Measurements from ENCODE around the gene AGO3. TPM values are rescaled to one million over a fixed set of nuclear protein-coding genes. Genes with fewer than 3 reads are reported as not detected.

The AGO3 gene
- total RNA-seq, 1 experiment from 2014 or later, result 26.9 TPM

GRCh38 chr1:36095760-36096405 lies 165.0 kb downstream of the AGO3 start (continued):
- TF ChIP-seq, protein P1, sequence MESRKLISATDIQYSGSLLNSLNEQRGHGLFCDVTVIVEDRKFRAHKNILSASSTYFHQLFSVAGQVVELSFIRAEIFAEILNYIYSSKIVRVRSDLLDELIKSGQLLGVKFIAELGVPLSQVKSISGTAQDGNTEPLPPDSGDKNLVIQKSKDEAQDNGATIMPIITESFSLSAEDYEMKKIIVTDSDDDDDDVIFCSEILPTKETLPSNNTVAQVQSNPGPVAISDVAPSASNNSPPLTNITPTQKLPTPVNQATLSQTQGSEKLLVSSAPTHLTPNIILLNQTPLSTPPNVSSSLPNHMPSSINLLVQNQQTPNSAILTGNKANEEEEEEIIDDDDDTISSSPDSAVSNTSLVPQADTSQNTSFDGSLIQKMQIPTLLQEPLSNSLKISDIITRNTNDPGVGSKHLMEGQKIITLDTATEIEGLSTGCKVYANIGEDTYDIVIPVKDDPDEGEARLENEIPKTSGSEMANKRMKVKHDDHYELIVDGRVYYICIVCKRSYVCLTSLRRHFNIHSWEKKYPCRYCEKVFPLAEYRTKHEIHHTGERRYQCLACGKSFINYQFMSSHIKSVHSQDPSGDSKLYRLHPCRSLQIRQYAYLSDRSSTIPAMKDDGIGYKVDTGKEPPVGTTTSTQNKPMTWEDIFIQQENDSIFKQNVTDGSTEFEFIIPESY (IDR thresholded peaks at IDR 0.05; ENCODE audit: extremely low read depth, insufficient replicate concordance, low read length), result no peak
- no peak for TF ChIP-seq SRF (IDR thresholded peaks at IDR 0.05; ENCODE audit: low read depth)

- Histone ChIP-seq H3K4me2 (ENCODE audit: low read length) (no peak overlapping the region), H3K9ac (ENCODE audit: low read length) (no peak overlapping the region), H3K27ac (ENCODE audit: low read depth, low read length) (no peak overlapping the region; the same call in 1 of the 2 replicates), H3K9me2 (ENCODE audit: insufficient read depth) (no peaks in the 10 kb centered on the region), H3K4me1 (ENCODE audit: control insufficient read depth in 1 of 2, insufficient read depth in 2 of 2, low read length in 2 of 2) (peaks cover 0 to 22% of the 10 kb centered on the region in 2 experiments; a peak in 2 of 4 replicates), H3K4me3 (replicated peaks in 1 of 2; ENCODE audit: low read depth in 1 of 2, low read length in 2 of 2) (no peak overlapping the region), H3K36me3 (ENCODE audit: control insufficient read depth in 1 of 2, insufficient read depth in 2 of 2, low read length in 2 of 2) (peaks cover 23 to 26% of the 10 kb centered on the region in 2 experiments; a peak in 3 of 4 replicates), H4K20me1 (ENCODE audit: insufficient read depth) (no peaks in the 10 kb centered on the region), H3K27me3 (ENCODE audit: insufficient read depth, low read length) (no peaks in the 10 kb centered on the region), H3K79me2 (ENCODE audit: insufficient read depth, low read length) (peaks cover 3% of the 10 kb centered on the region; the same call in 1 of the 2 replicates), H3K9me3 (ENCODE audit: control insufficient read depth in 1 of 2, insufficient read depth in 1 of 2, low read depth in 1 of 2, low read length in 2 of 2) (no peaks in the 10 kb centered on the region), H2AFZ (ENCODE audit: low read depth, low read length, poor library complexity, severe bottlenecking) (no peak overlapping the region)
- ChIA-PET CTCF (interaction anchor here (0.8 to 3.9 kb wide), 3 partner anchors 32 to 52 kb away, joined by 3 to 31 read pairs (median 3); partner anchors contain the start of gene TRAPPC3), POLR2A (no interaction called here), RAD21 (ENCODE audit: low non-redundant PET in 1 of 2, low total read pairs in 2 of 2, uncharacterized antibody in 2 of 2, unreplicated experiment in 2 of 2) (interaction anchor here in 1 of 2 experiments (1.1 kb wide), 1 partner anchor 53 kb away, joined by 5 read pairs; the partner anchor contains the start of gene TRAPPC3)
- DNase-seq (ENCODE audit: low read depth, low spot score), result no peak
- intact Hi-C loops (cut with micrococcal nuclease), result loop anchor here (5.0 kb wide), 1 partner anchor 271 kb away; no protein-coding TSS in a partner anchor
- TF ChIP-seq YY1 (IDR thresholded peaks at IDR 0.05; ENCODE audit: extremely low read depth, insufficient replicate concordance, low read depth, low read length), result no peak
- peak; percentile 14 to 44 (median 41); a peak in 5 of 6 replicates for TF ChIP-seq CTCF (IDR thresholded peaks at IDR 0.05 in 2 of 3, conservative IDR thresholded peaks at IDR 0.05 in 1 of 3; ENCODE audit: borderline replicate concordance in 1 of 3, insufficient read depth in 1 of 3, low read depth in 2 of 3, low read length in 2 of 3)
- TF ChIP-seq EZH2phosphoT487 (IDR thresholded peaks at IDR 0.05; ENCODE audit: borderline replicate concordance), result no peak
- TF ChIP-seq RAD21 (IDR thresholded peaks at IDR 0.05; ENCODE audit: low read depth), result peak; percentile 23; the same call in 1 of the 2 replicates
- no TSS peak for BruUV-seq (replicated peaks)
- peak; percentile 70 for ATAC-seq
These were observed 165.9 kb downstream of the AGO3 start for GRCh38 chr1:36096500-36097432.

Data from HCT116 (cell line).